Stimulated activated CD4-positive, alpha-beta T cell treated with anti-CD3 and anti-CD28 coated beads, TNF-alpha, amount 100 ng/mL, for 1 hour (primary cell): ENCODE measurements around the gene PAF1.

ENCODE experiments used
- DNase-seq, 3 donors: peaks; one replicate each; pipeline ENCODE4 v3.0.0-alpha.2; 2020; ENCODE audit warnings: low read depth in 3 of 3, low spot score in 1 of 3

The PAF1 gene

GRCh38 chr19:39417463-39418181 lies 26.7 kb upstream of the PAF1 start:
- no peak for DNase-seq

GRCh38 chr19:39416152-39417120 lies 25.5 kb upstream of the PAF1 start:
- no peak for DNase-seq

GRCh38 chr19:39415111-39416046 lies 24.5 kb upstream of the PAF1 start:
- no peak for DNase-seq

GRCh38 chr19:39413911-39414608 lies 23.2 kb upstream of the PAF1 start:
- DNase-seq = no peak

GRCh38 chr19:39413272-39413910 lies 22.5 kb upstream of the PAF1 start:
- no peak for DNase-seq

- no peak for DNase-seq
Measured at GRCh38 chr19:39412867-39413271, 22.0 kb upstream of the PAF1 start.

- DNase-seq = peak; percentile 94 to 100 (median 99)
Measured at GRCh38 chr19:39412100-39412866, 21.4 kb upstream of the PAF1 start, which contains the start of gene PLEKHG2. Gene PLEKHG2 (plus strand): TSS chr19:39412669. CDS start chr19:39414087, 1,418 bp downstream.

GRCh38 chr19:39411832-39412099 lies 20.9 kb upstream of the PAF1 start:
- peak; percentile 79 to 86 (median 85) for DNase-seq

- no peak for DNase-seq
Measured at GRCh38 chr19:39411081-39411831, 20.4 kb upstream of the PAF1 start.

GRCh38 chr19:39410831-39411080 lies 19.9 kb upstream of the PAF1 start:
- no peak for DNase-seq

GRCh38 chr19:39410017-39410830 lies 19.3 kb upstream of the PAF1 start:
- peak in 2 of 3 donors; percentile 58 to 65 for DNase-seq

GRCh38 chr19:39409208-39410016 lies 18.5 kb upstream of the PAF1 start:
- DNase-seq = peak; percentile 67 to 85 (median 84)

- no peak for DNase-seq
Measured at GRCh38 chr19:39408392-39409207, 17.7 kb upstream of the PAF1 start.

- DNase-seq = peak in 1 of 3 donors; percentile 46
Measured at GRCh38 chr19:39407660-39408391, 16.9 kb upstream of the PAF1 start.

- no peak for DNase-seq
Measured at GRCh38 chr19:39407410-39407659, 16.4 kb upstream of the PAF1 start.
